HG03103 (cell line): ENCODE measurements around the gene OCIAD2.
"Not testable (repeated sequence)": the region's sequence is repeated elsewhere in the genome, so short reads cannot be mapped to it uniquely, and the experiment has no call there.

ENCODE experiments used
- ATAC-seq: cut with Tn5 transposase; IDR thresholded peaks from one replicate; pipeline ENCODE4 v1.9.1; 2021; ENCODE audit warnings: low read depth; ENCODE audit not compliant: unreplicated experiment

OCIAD2 gene

GRCh38 chr4:48858130-48858529 lies 48.4 kb downstream of the OCIAD2 start:
- no peak for ATAC-seq

DNA sequence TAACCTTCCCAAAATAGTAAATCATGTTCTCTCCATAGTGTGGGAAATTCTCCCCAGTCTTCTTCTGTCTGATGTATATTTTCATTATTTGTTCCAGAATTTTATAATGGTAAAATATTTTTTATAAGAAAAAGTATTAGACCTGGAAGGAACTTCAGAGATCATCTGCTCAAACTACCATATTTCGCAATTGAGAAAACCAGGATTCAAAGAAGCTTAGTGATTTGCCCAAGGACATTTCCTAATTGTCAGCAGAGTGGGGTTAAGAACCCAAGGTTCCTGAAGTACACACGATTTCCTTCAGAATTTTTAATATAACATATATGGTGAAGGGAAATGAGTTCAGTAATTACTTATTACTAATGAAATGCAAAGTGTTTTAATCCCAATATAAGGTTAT lies 51.6 kb downstream of the OCIAD2 start:
- ATAC-seq = no peak

- no peak for ATAC-seq
Observed at GRCh38 chr4:48854395-48854683, 52.2 kb downstream of the OCIAD2 start.

DNA sequence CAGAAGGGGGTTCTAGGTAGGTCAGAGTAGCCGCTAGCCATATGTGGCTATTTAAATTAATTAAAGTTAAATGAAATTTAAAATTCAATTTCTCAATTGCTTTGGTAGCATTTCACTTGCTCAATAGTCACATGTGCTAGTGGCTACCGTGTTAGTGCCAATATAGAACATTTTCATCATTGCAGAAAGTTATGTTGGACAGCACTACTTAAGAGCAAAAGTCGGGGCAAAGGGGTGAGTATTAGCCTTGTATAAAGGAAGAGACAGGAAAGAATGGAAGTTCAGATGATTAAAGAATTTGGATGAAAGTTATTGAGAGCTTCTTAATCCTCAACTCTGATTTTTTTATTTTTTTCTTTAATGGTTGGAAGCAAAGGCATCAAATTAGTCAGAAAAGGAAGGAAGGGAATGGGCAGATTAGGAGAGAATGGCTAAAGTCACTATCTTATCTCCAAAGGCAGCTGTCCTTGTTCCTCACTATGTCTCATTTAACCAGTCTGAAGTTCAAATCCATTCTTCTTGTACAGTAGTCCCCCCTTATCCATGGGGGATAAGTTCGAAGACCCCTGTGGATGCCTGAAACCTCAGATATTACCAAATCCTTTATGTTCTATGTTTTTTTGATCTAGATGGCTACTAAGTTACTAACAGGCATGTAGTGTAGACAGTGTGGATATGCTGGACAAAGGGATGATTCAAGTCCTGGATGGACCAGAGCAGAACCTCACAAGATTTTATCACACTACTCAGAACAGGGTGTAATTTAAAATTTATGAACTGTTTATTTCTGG lies 52.8 kb downstream of the OCIAD2 start:
- no peak for ATAC-seq

DNA sequence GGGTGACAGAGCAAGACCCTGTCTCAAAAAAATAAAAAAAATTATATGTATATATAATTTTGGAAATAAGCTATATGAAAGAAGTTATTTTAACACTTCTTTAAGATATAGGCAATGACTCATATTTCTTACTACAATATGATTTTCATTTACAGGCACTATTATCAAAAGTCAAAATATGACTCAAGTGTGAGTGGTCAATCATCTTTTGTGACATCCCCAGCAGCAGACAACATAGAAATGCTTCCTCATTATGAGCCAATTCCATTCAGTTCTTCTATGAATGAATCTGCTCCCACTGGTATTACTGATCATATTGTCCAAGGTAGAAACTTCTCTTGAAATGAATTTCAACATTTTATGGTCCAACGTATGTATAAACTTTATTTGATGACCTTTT lies 54.9 kb downstream of the OCIAD2 start:
- ATAC-seq = no peak

GRCh38 chr4:48848799-48849198 lies 57.8 kb downstream of the OCIAD2 start:
- ATAC-seq = not testable (repeated sequence)

- ATAC-seq = no peak
Observed at GRCh38 chr4:48844843-48845242, 61.7 kb downstream of the OCIAD2 start.

- no peak for ATAC-seq
Observed at GRCh38 chr4:48841045-48841827, 65.3 kb downstream of the OCIAD2 start.

GRCh38 chr4:48836658-48837057 lies 69.9 kb downstream of the OCIAD2 start:
- ATAC-seq = no peak
